DOHH2 (cell line): Measurements from ENCODE around the gene USO1.

Source experiments
- H3F3A ChIP-seq: fragments of 200-600 bp; sonication (generic), shearing (Covaris generic); 2 replicates; pipeline ENCODE4 v1.6.0; 2016; ENCODE audit warnings: antibody characterized with exemption, mild to moderate bottlenecking; ENCODE audit not compliant: control insufficient read depth, insufficient read depth
- H3K27ac ChIP-seq: fragments of 200-600 bp; sonication (generic); 2 replicates; pipeline ENCODE4 v1.5.1; 2014; ENCODE audit warnings: low read depth, mild to moderate bottlenecking, low read length, moderate library complexity
- H3K27me3 ChIP-seq: fragments of 200-600 bp; sonication (generic); 2 replicates; pipeline ENCODE4 v1.6.1; 2014; ENCODE audit warnings: mild to moderate bottlenecking, low read length, mixed read lengths; ENCODE audit not compliant: control insufficient read depth
- H3K36me3 ChIP-seq: fragments of 200-600 bp; sonication (generic); 2 replicates; pipeline ENCODE4 v1.6.1; 2014; ENCODE audit warnings: mild to moderate bottlenecking, low read length, moderate library complexity, mixed read lengths; ENCODE audit not compliant: control insufficient read depth
- H3K4me1 ChIP-seq: fragments of 200-600 bp; sonication (generic); 2 replicates; pipeline ENCODE4 v1.6.1; 2014; ENCODE audit warnings: mild to moderate bottlenecking, low read length, mixed read lengths; ENCODE audit not compliant: control insufficient read depth
- H3K4me2 ChIP-seq: fragments of 200-600 bp; sonication (generic); 2 replicates; pipeline ENCODE4 v1.6.0; 2014; ENCODE audit warnings: mild to moderate bottlenecking, low read length, moderate library complexity
- H3K4me3 ChIP-seq: fragments of 200-600 bp; sonication (generic); 2 replicates; pipeline ENCODE4 v1.5.1; 2014; ENCODE audit warnings: mild to moderate bottlenecking, low read length, mixed read lengths
- H3K79me2 ChIP-seq: fragments of 200-600 bp; sonication (generic); 2 replicates; pipeline ENCODE4 v1.6.1; 2014; ENCODE audit warnings: mild to moderate bottlenecking, low read length, mixed read lengths; ENCODE audit not compliant: control insufficient read depth
- H3K9me2 ChIP-seq: fragments of 200-600 bp; sonication (generic); replicated peaks from 2 replicates; pipeline ENCODE4 v1.6.1; 2014; ENCODE audit warnings: mild to moderate bottlenecking, low read length, mixed read lengths; ENCODE audit not compliant: control insufficient read depth
- H3K9me3 ChIP-seq: fragments of 200-600 bp; sonication (generic); 2 replicates; pipeline ENCODE4 v1.6.1; 2014; ENCODE audit warnings: antibody characterized with exemption, low read length, mixed read lengths; ENCODE audit not compliant: control insufficient read depth, insufficient read depth
- H4K20me1 ChIP-seq: fragments of 200-600 bp; sonication (generic); 2 replicates; pipeline ENCODE4 v1.6.0; 2014; ENCODE audit warnings: low read depth, mild to moderate bottlenecking, antibody characterized with exemption, low read length, moderate library complexity; ENCODE audit not compliant: control insufficient read depth, insufficient read depth
- CTCF ChIP-seq: fragments of 200-600 bp; sonication (generic); IDR thresholded peaks from one replicate; pipeline ENCODE4 v1.5.1; 2014; ENCODE audit warnings: antibody characterized with exemption, mild to moderate bottlenecking, low read depth, low read length; ENCODE audit not compliant: poor library complexity, severe bottlenecking
- EZH2phosphoT487 ChIP-seq: fragments of 200-600 bp; sonication (generic); IDR thresholded peaks from 2 replicates; pipeline ENCODE4 v1.6.1; 2017; ENCODE audit warnings: borderline replicate concordance, mild to moderate bottlenecking, antibody characterized with exemption, low read length, moderate library complexity, mixed read lengths

Gene USO1

DNA sequence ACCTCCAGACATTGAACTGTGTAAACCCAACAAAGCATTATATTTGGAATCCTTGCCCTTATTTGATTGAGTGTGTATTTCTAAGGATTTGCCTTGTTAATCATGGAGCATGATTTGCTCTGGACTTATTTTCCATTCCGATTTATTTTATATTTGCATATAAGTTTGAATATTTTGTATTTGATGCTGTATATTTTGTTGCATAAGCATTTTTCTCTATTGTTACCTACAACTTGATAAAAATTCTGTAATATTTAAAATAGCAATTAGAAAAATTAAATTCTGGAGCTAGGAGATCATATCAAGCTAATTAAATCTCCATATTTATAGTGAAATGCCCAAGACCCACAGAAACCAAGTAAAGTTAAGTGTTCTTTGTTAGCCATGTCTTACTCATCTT is 47.2 kb downstream of the USO1 start:
- Histone ChIP-seq H3K4me3 (no peak overlapping the region), H3K27me3 (no peaks in the 10 kb centered on the region), H3K36me3 (peaks cover 40% of the 10 kb centered on the region), H3K9me3 (no peaks in the 10 kb centered on the region), H3F3A (no peaks in the 10 kb centered on the region), H3K9me2 (no peaks in the 10 kb centered on the region), H3K27ac (no peak overlapping the region), H3K4me1 (no peaks in the 10 kb centered on the region), H4K20me1 (no peaks in the 10 kb centered on the region), H3K4me2 (no peak overlapping the region), H3K79me2 (no peaks in the 10 kb centered on the region)
- no peak for TF ChIP-seq EZH2phosphoT487

- H3K9me2 ChIP-seq: no peaks in the 10 kb centered on the region
- no peaks in the 10 kb centered on the region for H3K27me3 ChIP-seq
- peaks cover 55% of the 10 kb centered on the region for H3K36me3 ChIP-seq
- no peaks in the 10 kb centered on the region for H3F3A ChIP-seq
- H3K9me3 ChIP-seq: no peaks in the 10 kb centered on the region
- TF ChIP-seq EZH2phosphoT487 (no peak), CTCF (no peak)
- H3K27ac ChIP-seq: no peak overlapping the region
- H3K4me1 ChIP-seq: no peaks in the 10 kb centered on the region
- no peaks in the 10 kb centered on the region for H3K79me2 ChIP-seq
- H3K4me2 ChIP-seq: no peak overlapping the region
- no peaks in the 10 kb centered on the region for H4K20me1 ChIP-seq
- H3K4me3 ChIP-seq: no peak overlapping the region
Measured at GRCh38 chr4:75777589-75777988, 53.2 kb downstream of the USO1 start.

DNA sequence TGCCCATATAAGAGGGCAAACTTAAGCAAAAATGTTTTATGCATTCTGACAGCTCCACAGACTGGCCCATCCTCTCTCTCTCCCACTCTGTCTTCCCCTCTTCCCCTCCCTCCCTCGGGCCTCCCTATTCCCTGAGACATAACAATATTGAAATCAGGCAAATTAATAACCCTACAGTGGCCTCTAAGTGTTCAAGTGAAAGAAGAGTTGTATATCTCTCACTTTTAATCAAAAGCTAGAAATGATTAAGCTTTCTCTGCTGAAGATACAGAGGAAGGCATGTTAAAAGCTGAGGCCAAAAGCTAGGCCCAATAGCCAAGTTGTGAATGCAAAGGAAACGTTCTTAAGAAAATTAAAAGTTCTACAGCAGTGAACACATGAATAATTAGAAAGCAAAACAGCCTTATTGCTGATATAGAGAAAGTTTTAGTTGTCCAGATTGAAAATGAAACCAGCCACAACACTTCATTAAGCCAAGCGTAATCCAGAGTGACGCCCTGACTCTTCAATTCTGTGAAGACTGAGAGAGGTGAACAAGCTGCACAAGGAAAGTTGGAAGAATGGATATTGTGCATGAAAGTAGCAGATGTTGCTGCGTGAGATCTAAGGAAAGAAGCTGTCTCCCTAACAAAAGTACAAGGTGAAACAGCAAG is 54.9 kb downstream of the USO1 start:
- H3K4me3 ChIP-seq: no peak overlapping the region
- H3K4me1 ChIP-seq: no peaks in the 10 kb centered on the region
- H3K79me2 ChIP-seq: no peaks in the 10 kb centered on the region
- H3K9me2 ChIP-seq: no peaks in the 10 kb centered on the region
- H3K4me2 ChIP-seq: no peak overlapping the region
- TF ChIP-seq EZH2phosphoT487: no peak
- TF ChIP-seq CTCF: no peak
- peaks cover 59% of the 10 kb centered on the region for H3K36me3 ChIP-seq
- H4K20me1 ChIP-seq: no peaks in the 10 kb centered on the region
- no peaks in the 10 kb centered on the region for H3K27me3 ChIP-seq
- H3K27ac ChIP-seq: no peak overlapping the region
- no peaks in the 10 kb centered on the region for H3F3A ChIP-seq
- no peaks in the 10 kb centered on the region for H3K9me3 ChIP-seq

DNA sequence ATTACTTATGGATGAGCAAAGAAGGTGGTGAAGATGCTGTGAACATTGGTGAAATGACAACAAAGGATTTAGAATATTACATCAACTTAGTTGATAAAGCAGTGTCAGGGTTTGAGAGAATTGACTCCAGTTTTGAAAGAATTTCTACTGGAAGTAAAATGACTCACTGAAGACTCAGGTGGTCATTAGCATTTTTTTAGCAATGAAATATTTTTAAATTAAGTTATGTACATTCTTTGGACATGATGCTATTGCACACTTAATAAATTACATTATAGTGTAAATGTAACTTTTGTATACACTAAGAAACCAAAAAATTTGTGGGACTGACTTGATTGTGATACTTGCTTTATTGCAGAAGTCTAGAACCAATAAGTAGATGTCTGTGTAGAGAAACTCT is 56.9 kb downstream of the USO1 start:
- H3K4me1 ChIP-seq: no peaks in the 10 kb centered on the region
- no peaks in the 10 kb centered on the region for H3F3A ChIP-seq
- H3K27me3 ChIP-seq: no peaks in the 10 kb centered on the region
- H3K9me2 ChIP-seq: no peaks in the 10 kb centered on the region
- H3K4me2 ChIP-seq: no peak overlapping the region
- H3K36me3 ChIP-seq: peaks cover 46% of the 10 kb centered on the region
- no peaks in the 10 kb centered on the region for H3K9me3 ChIP-seq
- no peak for TF ChIP-seq CTCF
- TF ChIP-seq EZH2phosphoT487: no peak
- no peak overlapping the region for H3K4me3 ChIP-seq
- no peak overlapping the region for H3K27ac ChIP-seq
- H4K20me1 ChIP-seq: no peaks in the 10 kb centered on the region
- H3K79me2 ChIP-seq: no peaks in the 10 kb centered on the region
